ENCODE measurements around the gene CADM3. TPM values are rescaled to one million over a fixed set of nuclear protein-coding genes. Genes with fewer than 3 reads are reported as not detected.

The CADM3 gene
- polyA plus RNA-seq, 3 donors from 2014 or later, result not detected

DNA sequence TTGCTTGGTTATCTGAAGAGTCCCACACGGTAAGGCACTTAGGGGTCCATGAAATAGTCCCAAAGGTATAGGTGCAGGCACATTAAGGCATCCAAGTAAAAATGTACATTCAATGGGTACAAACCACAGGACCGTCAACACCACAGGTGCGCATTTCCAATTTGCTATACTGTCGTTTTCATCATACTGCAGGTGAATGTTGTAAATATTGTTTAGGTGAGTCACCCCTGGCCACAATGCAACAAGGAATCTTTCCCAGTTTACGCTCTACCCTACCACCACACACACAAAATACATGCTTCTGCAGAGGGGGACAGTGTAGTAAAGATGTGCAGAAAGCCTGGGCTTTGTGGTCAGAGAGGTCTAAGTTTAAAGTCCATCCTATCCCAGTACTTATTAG lies 13.7 kb downstream of the CADM3 start:
- Mint-ChIP-seq H3K4me1 (no peaks in the 10 kb centered on the region), H3K4me3 (no peak overlapping the region), H3K27me3 (ENCODE audit: low read depth in 3 of 3) (peaks cover 7 to 29% (median 16%) of the 10 kb centered on the region in 3 donors), H3K9me3 (no peaks in the 10 kb centered on the region), H3K27ac (no peak overlapping the region), H3K36me3 (no peaks in the 10 kb centered on the region)
- DNase-seq, result no peak

DNA sequence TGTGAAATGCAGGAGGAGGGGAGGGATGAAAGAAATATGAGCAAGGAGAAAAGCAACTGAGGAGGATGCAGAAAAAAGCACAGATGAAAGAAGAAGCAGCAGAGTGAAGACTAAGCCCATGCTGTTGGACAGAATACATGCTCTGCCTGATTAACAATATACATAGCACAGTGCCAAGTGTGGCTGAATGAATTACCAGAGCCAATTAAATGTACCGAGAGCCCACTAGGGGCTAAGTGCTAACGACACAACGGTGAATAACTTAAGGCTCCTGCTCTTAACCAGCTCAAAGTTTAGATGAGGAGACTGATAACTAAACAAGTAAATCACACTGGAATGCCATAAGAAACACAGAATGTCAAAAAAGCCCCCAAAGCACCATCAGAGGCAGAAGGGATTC lies 15.6 kb downstream of the CADM3 start:
- H3K9me3 Mint-ChIP-seq, result no peaks in the 10 kb centered on the region

DNA sequence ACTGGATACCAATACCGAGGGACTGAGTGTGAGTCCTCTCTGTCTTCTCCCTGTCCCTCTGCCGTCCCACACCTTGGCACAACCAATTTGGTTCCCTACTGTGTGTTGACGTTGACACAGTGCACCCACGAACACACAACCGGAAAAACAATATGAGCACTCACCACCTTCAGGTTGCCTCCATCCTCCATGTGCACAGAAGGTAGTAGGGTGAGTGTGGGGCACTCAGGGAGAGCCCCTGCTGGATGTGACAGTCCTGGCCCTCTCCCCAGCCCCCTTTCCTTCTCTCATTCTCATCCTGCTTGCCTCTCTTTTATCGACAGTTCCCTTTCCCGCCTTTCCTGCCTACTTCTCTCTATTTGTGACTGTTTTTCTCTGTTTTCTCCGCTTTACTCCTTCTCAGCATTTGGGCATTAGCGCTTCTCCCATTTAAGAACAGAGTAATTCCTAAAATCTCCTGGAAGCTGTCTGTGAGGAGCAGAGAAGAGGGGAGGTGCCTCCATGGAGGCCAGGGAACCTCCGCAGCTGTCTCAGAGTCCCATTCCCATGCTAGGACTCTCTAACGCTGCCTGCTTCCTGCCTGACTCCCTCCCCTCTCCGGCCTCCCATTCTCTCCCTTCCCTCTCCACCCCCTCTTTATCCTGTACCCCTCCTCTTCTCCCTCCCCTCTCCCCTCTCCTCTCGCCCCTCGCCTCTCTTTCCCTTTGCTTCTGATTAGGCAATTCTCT lies 16.4 kb downstream of the CADM3 start:
- Mint-ChIP-seq H3K4me1 (no peaks in the 10 kb centered on the region), H3K4me3 (no peak overlapping the region), H3K36me3 (no peaks in the 10 kb centered on the region), H3K9me3 (no peaks in the 10 kb centered on the region), H3K27ac (no peak overlapping the region), H3K27me3 (ENCODE audit: low read depth in 3 of 3) (peaks cover 8 to 26% (median 17%) of the 10 kb centered on the region in 3 donors)
- no peak for DNase-seq

More for the DNA sequence above, 15.6 kb downstream of the CADM3 start:
- peaks cover 8 to 22% (median 18%) of the 10 kb centered on the region in 3 donors for H3K27me3 Mint-ChIP-seq (ENCODE audit: low read depth in 3 of 3)
- H3K4me3 Mint-ChIP-seq, result no peak overlapping the region
- H3K36me3 Mint-ChIP-seq, result no peaks in the 10 kb centered on the region
- no peak for DNase-seq
- no peak overlapping the region for H3K27ac Mint-ChIP-seq
- H3K4me1 Mint-ChIP-seq, result no peaks in the 10 kb centered on the region

DNA sequence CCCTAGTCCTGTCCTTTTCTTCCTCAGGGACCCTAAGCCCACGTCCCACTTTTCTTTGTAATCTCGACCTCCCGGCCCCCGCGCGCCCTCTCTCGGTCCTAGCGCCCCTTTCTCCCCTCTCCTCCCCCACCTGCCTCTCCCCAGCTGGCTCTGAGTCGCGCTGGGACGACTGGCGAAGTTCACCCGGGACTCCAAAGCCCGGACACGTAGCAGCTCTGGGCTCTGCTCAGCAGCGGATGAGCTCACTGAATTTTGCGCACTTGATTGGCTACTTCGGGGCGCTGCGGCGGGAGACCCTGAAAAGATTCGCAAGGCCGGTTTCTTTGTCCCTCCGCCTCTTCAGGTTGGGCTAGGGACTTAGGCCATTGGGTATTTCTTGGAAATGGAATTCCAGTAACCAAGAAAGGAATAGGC lies 17.0 kb downstream of the CADM3 start:
- Mint-ChIP-seq H3K27me3 (ENCODE audit: low read depth in 3 of 3) (peaks cover 8 to 24% (median 14%) of the 10 kb centered on the region in 3 donors), H3K4me1 (no peaks in the 10 kb centered on the region), H3K4me3 (no peak overlapping the region), H3K36me3 (no peaks in the 10 kb centered on the region), H3K27ac (no peak overlapping the region), H3K9me3 (no peaks in the 10 kb centered on the region)
- DNase-seq, result no peak

DNA sequence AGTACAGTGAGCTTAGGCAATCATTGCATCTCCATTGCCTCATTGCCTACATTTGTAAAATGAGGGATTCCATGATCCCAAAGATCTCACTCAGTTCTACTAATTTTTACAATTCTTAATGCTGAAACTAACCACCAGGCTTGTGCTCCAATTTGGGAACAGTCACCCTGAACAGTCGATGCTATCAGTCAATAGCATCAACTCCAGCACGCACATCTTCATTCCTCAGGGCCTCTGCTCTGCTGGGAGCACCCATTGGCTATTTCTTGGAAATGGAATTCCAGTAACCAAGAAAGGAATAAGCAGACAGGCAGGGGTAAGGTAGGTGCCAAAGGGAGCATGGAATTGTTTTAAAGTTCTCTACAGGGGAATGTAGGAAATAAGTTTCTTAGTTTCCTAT lies 19.0 kb downstream of the CADM3 start:
- DNase-seq, result no peak
- Mint-ChIP-seq H3K4me3 (no peak overlapping the region), H3K4me1 (no peaks in the 10 kb centered on the region), H3K9me3 (no peaks in the 10 kb centered on the region), H3K27me3 (ENCODE audit: low read depth in 3 of 3) (peaks cover 8 to 22% (median 14%) of the 10 kb centered on the region in 3 donors), H3K27ac (no peak overlapping the region), H3K36me3 (no peaks in the 10 kb centered on the region)

DNA sequence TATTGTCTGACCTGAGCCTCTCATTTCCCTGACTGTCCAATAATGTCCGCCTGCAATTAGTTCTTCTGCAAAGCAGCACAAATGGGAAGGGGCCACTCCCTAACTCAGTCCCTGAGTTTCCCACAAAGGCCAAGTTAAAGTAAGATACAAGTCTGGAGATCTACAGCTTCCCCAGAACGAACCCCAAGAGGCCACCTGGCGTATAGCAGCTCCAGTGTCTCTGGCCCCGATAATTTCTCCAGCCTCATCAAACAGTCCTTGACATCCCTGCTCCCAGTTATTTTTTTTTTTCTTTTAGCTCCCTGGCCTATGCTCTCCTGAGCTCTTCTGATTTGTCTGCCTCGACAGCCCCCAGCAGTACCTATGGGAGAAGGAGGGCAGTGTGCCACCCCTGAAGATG lies 25.1 kb downstream of the CADM3 start:
- no peaks in the 10 kb centered on the region for H3K36me3 Mint-ChIP-seq
- H3K27me3 Mint-ChIP-seq (ENCODE audit: low read depth in 3 of 3), result peaks cover 2 to 13% (median 4%) of the 10 kb centered on the region in 3 donors
- no peaks in the 10 kb centered on the region for H3K9me3 Mint-ChIP-seq
- H3K4me1 Mint-ChIP-seq, result peaks cover 4 to 6% of the 10 kb centered on the region in 2 donors
- H3K27ac Mint-ChIP-seq, result no peak overlapping the region
- H3K4me3 Mint-ChIP-seq, result no peak overlapping the region
- no peak for DNase-seq

DNA sequence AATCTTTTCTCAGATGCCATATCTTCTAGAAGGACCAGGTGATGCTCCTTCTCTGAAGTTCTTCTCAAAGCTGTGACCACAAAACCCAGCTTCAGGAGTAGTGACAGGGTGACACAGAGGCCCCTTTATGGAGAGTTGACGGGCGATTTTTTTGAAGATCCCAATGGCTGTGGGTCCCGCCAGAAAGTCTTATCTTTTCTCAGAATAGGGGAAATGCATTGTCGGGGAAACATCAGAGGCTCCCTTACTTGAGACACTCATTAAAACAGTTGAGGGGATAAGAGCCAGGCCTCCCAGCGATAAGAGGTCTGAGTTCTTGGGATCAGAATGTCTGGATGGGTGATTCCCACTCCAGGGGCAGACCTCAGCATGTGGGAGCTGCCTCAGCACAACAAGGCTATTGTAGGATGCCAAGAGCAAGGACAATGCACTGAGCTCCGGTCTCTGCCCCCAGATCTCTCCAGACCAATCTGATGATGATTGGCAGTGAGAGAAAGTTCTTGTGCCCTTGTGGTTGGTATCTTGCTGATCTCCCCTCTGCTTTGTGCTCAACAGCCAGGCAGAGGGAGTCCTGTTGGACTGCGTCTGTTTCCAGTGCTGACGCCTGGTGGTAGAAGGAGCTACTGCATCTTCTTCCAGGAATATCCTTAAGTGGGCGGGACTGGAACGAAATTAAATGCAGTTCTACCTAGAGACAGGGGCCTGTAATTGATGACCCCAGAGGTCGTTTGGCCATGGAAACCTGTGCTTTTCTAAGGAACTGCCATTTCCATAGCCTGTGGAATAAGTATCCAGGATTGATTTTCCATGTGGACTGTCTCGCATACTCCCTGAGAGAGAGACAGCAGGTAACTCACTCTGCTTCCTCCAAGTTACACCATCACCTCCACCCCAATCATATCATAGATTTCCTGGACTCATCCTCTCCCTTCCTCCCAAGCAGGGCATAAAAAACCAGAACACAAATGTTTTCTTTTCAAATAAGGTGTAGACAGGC lies 26.4 kb downstream of the CADM3 start:
- Mint-ChIP-seq H3K27me3 (ENCODE audit: low read depth in 3 of 3) (peaks cover 2 to 14% (median 4%) of the 10 kb centered on the region in 3 donors), H3K36me3 (no peaks in the 10 kb centered on the region), H3K27ac (no peak overlapping the region), H3K9me3 (no peaks in the 10 kb centered on the region), H3K4me1 (peaks cover 4 to 6% of the 10 kb centered on the region in 2 donors), H3K4me3 (no peak overlapping the region)
- peak in 2 of 3 donors; percentile 7 to 21 for DNase-seq

DNA sequence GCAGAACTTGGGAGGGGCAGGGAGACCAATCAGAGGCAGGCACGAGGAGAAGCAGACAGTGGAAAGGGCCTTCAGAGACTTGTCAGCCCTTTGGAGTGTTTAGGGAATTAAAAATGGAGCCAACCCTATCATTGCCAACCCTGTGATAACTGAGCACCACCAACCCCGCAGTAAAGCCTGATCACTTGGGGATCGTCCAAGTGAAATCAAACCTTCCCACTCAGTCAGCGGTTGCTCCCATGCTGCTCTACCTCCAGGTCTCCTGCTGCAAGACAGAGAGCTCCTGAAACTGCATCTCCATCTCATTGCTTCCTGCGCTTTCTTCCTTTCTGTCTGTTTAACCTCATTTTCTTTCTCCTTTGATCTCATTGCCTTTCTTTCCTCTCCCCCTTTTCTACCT lies 28.5 kb downstream of the CADM3 start:
- no peaks in the 10 kb centered on the region for H3K36me3 Mint-ChIP-seq
- H3K27me3 Mint-ChIP-seq (ENCODE audit: low read depth in 3 of 3), result peaks cover 5 to 24% (median 6%) of the 10 kb centered on the region in 3 donors
- H3K9me3 Mint-ChIP-seq, result no peaks in the 10 kb centered on the region
- no peak for DNase-seq
- no peak overlapping the region for H3K27ac Mint-ChIP-seq
- peaks cover 4 to 6% of the 10 kb centered on the region in 2 donors for H3K4me1 Mint-ChIP-seq
- no peak overlapping the region for H3K4me3 Mint-ChIP-seq

DNA sequence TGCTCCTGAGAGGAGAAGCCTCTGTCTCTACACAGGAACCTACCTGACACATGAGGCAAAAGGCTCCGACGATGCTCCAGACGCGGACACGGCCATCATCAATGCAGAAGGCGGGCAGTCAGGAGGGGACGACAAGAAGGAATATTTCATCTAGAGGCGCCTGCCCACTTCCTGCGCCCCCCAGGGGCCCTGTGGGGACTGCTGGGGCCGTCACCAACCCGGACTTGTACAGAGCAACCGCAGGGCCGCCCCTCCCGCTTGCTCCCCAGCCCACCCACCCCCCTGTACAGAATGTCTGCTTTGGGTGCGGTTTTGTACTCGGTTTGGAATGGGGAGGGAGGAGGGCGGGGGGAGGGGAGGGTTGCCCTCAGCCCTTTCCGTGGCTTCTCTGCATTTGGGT lies 29.4 kb downstream of the CADM3 start:
- H3K4me3 Mint-ChIP-seq, result peak overlapping the region in 1 of 5 donors; percentile 5
- peaks cover 4 to 22% (median 5%) of the 10 kb centered on the region in 3 donors for H3K27me3 Mint-ChIP-seq (ENCODE audit: low read depth in 3 of 3)

DNA sequence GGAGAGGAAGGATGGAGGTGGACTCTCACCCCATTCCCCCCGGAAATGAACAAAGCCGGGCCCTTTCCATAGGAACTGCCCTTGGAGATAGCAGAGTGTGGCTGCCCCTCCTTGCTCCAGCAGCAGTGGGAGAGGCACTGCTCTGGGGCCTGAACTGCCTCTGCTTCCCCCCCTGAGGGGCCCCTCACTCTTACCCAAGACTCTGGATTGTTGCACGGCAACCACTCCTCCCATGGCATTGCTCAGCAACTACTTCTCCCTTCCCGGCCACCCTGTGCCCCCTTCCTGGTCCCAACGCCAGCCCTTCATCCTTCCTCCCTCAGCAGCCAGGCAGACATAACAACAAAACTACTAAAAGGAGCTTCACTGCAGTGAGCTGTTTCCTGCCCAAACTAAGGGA lies 30.2 kb downstream of the CADM3 start:
- peaks cover 4 to 25% (median 9%) of the 10 kb centered on the region in 3 donors for H3K27me3 Mint-ChIP-seq (ENCODE audit: low read depth in 3 of 3)
- no peaks in the 10 kb centered on the region for H3K36me3 Mint-ChIP-seq
- no peak overlapping the region for H3K27ac Mint-ChIP-seq

More for the DNA sequence above, 29.4 kb downstream of the CADM3 start:
- no peak overlapping the region for H3K27ac Mint-ChIP-seq
- H3K9me3 Mint-ChIP-seq, result no peaks in the 10 kb centered on the region
- peaks cover 4 to 6% of the 10 kb centered on the region in 2 donors for H3K4me1 Mint-ChIP-seq
- no peaks in the 10 kb centered on the region for H3K36me3 Mint-ChIP-seq
- DNase-seq, result no peak

DNA sequence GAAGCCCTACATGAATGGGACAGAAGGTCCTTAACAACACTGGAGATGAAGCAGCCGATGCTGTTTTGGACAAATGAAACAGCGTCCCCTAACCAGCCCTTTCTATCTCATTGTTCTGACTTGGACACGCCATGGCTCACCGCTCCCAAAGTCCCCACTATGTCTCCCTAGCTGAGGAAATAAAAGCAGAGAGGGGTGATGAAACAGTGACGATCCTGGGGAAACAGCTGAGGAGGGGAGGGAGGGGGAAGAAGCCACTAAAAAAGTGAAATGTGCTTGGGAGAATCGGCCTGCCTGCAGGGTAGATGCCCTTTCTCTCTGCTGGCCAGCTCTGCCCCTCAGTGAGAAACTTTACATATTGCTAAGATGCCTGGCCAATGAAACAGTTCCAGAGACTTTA lies 32.2 kb downstream of the CADM3 start:
- Mint-ChIP-seq H3K27ac (no peak overlapping the region), H3K9me3 (no peaks in the 10 kb centered on the region), H3K27me3 (ENCODE audit: low read depth in 3 of 3) (peaks cover 6 to 28% (median 7%) of the 10 kb centered on the region in 3 donors), H3K36me3 (no peaks in the 10 kb centered on the region), H3K4me3 (no peak overlapping the region), H3K4me1 (peaks cover 4 to 6% of the 10 kb centered on the region in 2 donors)
- DNase-seq, result no peak

More for the DNA sequence above, 30.2 kb downstream of the CADM3 start:
- Mint-ChIP-seq H3K4me1 (peaks cover 4 to 6% of the 10 kb centered on the region in 2 donors), H3K4me3 (no peak overlapping the region), H3K9me3 (no peaks in the 10 kb centered on the region)
- no peak for DNase-seq

DNA sequence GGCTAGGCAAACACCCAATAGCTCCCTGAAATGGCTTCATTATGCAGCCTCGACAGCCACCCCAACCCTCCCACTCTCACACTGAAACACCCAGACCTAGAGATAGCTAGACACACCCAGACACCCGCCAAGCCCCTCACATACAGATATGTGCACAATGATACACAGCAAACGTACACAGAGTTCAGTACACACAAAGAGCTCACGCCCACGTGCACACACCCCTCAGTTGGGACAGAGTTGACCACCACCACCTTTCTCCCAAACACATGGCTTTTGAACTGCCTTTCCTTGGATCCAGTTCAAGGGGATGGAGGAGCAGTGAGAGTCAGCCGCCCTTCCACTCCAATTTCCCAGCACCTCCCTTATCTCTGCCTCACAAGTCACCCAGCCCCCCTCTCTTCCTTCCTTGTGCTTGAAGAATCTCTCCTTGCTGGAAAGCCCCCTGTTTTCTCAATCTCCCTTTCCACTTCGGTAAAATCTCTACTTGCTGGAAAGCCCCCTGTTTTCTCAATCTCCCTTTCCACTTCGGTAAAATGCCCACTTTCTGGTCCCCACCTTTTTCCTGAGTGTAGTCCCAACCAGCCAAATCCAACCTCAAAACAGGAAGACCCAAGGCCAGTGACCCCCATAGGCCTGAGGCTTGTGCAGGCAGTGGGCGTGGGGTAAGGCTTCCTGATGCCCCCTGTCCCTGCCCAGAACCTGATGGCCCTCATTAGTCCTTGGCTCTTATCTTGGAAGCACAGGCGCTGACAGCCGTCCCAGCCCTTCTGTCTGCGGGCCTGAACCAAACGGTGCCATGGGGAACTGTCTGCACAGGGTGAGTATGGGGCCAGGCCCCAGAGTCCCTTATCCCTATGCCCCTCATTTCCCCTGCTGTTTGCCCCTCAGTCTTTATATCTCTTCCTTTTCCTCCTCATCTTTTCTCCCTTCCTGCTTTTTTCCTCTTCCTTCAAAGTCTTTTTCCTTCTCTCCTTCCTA lies 33.0 kb downstream of the CADM3 start, which contains the start of gene ACKR1:
Gene ACKR1 (plus strand): TSS at position 715 of the 981 bp plus-strand sequence. CDS start 85 bp downstream, at position 800.
- peaks cover 4 to 6% of the 10 kb centered on the region in 2 donors for H3K4me1 Mint-ChIP-seq
- DNase-seq, result no peak
- H3K9me3 Mint-ChIP-seq, result no peaks in the 10 kb centered on the region
- H3K27ac Mint-ChIP-seq, result no peak within 1 kb of the TSS
- no peak within 1 kb of the TSS for H3K4me3 Mint-ChIP-seq
- no peaks in the 10 kb centered on the region for H3K36me3 Mint-ChIP-seq
- peaks cover 4 to 26% (median 7%) of the 10 kb centered on the region in 3 donors for H3K27me3 Mint-ChIP-seq (ENCODE audit: low read depth in 3 of 3)

DNA sequence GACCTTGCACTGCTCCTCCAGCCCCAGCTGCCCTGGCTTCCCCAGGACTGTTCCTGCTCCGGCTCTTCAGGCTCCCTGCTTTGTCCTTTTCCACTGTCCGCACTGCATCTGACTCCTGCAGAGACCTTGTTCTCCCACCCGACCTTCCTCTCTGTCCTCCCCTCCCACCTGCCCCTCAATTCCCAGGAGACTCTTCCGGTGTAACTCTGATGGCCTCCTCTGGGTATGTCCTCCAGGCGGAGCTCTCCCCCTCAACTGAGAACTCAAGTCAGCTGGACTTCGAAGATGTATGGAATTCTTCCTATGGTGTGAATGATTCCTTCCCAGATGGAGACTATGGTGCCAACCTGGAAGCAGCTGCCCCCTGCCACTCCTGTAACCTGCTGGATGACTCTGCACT lies 33.8 kb downstream of the CADM3 start:
- no peaks in the 10 kb centered on the region for H3K36me3 Mint-ChIP-seq
- DNase-seq, result no peak
- no peaks in the 10 kb centered on the region for H3K9me3 Mint-ChIP-seq
- H3K27me3 Mint-ChIP-seq (ENCODE audit: low read depth in 3 of 3), result peaks cover 4 to 31% (median 7%) of the 10 kb centered on the region in 3 donors
- H3K27ac Mint-ChIP-seq, result no peak overlapping the region
- H3K4me3 Mint-ChIP-seq, result no peak overlapping the region
- H3K4me1 Mint-ChIP-seq, result peaks cover 4 to 5% of the 10 kb centered on the region in 2 donors
